WTC11 (cell line): Measurements from ENCODE around the gene CELF4. TPM values are rescaled to one million over a fixed set of nuclear protein-coding genes. Genes with fewer than 3 reads are reported as not detected.

Experiments
- ATAC-seq: fragments of 200-7000 bp; cut with Tn5 transposase; 2 replicates; pipeline ENCODE4 v1.10.0; 2021; ENCODE audit warnings: mild to moderate bottlenecking, moderate library complexity
- CTCF ChIA-PET: fragments of 300-600 bp; sonication (Branson Sonifier 250); formaldehyde crosslinking; loops from one replicate; lab custom pipeline; 2021; ENCODE audit warnings: antibody characterized with exemption; lab: Charles Lee
- POLR2A ChIA-PET: fragments of 350-600 bp; sonication (Branson Sonifier 250); formaldehyde crosslinking; loops from one replicate; lab custom pipeline; 2021; ENCODE audit warnings: antibody characterized with exemption; lab: Charles Lee
- DNase-seq: peaks from one replicate; pipeline ENCODE4 v3.0.0; 2021; ENCODE audit warnings: low spot score
- H3K27ac Mint-ChIP-seq: 2 replicates; pipeline ENCODE4 v1.8.0; 2021; ENCODE audit warnings: mixed read lengths
- H3K27me3 Mint-ChIP-seq: 2 replicates; pipeline ENCODE4 v1.8.0; 2021; ENCODE audit warnings: low read depth, mild to moderate bottlenecking, moderate library complexity, mixed read lengths
- H3K36me3 Mint-ChIP-seq: 2 replicates; pipeline ENCODE4 v1.8.0; 2021; ENCODE audit warnings: mixed read lengths
- H3K4me1 Mint-ChIP-seq: 2 replicates; pipeline ENCODE4 v1.8.0; 2022; ENCODE audit warnings: mixed read lengths
- H3K4me3 Mint-ChIP-seq: 2 replicates; pipeline ENCODE4 v1.8.0; 2021; ENCODE audit warnings: mild to moderate bottlenecking, moderate library complexity, mixed read lengths
- H3K9me3 Mint-ChIP-seq: 2 replicates; pipeline ENCODE4 v1.8.0; 2021; ENCODE audit warnings: mixed read lengths
- HMGXB4 ChIP-seq: sonication (generic); formaldehyde crosslinking; IDR thresholded peaks from 2 replicates; pipeline ENCODE4 v1.8.1; 2023; ENCODE audit warnings: mild to moderate bottlenecking, moderate library complexity, missing genetic modification reagents
- IRF1 ChIP-seq: sonication (generic); formaldehyde crosslinking; IDR thresholded peaks from 2 replicates; pipeline ENCODE4 v1.8.0; 2023; ENCODE audit warnings: missing genetic modification reagents
- IRF2 ChIP-seq: sonication (generic); formaldehyde crosslinking; IDR thresholded peaks from 2 replicates; pipeline ENCODE4 v1.8.0; 2022; ENCODE audit warnings: low read depth, missing genetic modification reagents, borderline replicate concordance
- NR2C2 ChIP-seq: sonication (generic); formaldehyde crosslinking; IDR thresholded peaks from 2 replicates; pipeline ENCODE4 v1.8.0; 2022; ENCODE audit warnings: mild to moderate bottlenecking, missing genetic modification reagents
- SMAD4 ChIP-seq: sonication (generic); formaldehyde crosslinking; IDR thresholded peaks from 2 replicates; pipeline ENCODE4 v1.8.0; 2022; ENCODE audit warnings: mild to moderate bottlenecking, missing genetic modification reagents
- STAT6 ChIP-seq: sonication (generic); formaldehyde crosslinking; conservative IDR thresholded peaks from 2 replicates; pipeline ENCODE4 v1.8.1; 2023; ENCODE audit warnings: mild to moderate bottlenecking, low read depth, missing genetic modification reagents, moderate library complexity
- ZNF121 ChIP-seq: sonication (generic); formaldehyde crosslinking; IDR thresholded peaks from 2 replicates; pipeline ENCODE4 v1.8.0; 2023; ENCODE audit warnings: missing genetic modification reagents
- ZNF219 ChIP-seq: sonication (generic); formaldehyde crosslinking; IDR thresholded peaks from 2 replicates; pipeline ENCODE4 v1.8.0; 2023; ENCODE audit warnings: missing genetic modification reagents, mild to moderate bottlenecking, borderline replicate concordance
- ZNF396 ChIP-seq: fragments of 250-450 bp; sonication (Bioruptor Pico); IDR thresholded peaks from 2 replicates; pipeline ENCODE4 v1.8.0; 2021; ENCODE audit warnings: mild to moderate bottlenecking, moderate library complexity, borderline replicate concordance
- total RNA-seq: library from RNA; stranded (reverse); gene quantifications from 3 replicates; pipeline ENCODE4 v1.2.3, GENCODE V29; 2021
- TF ChIP-seq, protein P1 (sequence below): fragments of 200-600 bp; IDR thresholded peaks from 2 replicates; pipeline ENCODE4 v1.8.0; 2022; ENCODE audit warnings: antibody characterized with exemption
- TF ChIP-seq, protein P2 (sequence below): fragments of 250-450 bp; sonication (Bioruptor Pico); IDR thresholded peaks from 2 replicates; pipeline ENCODE4 v2.1.2; 2022; ENCODE audit warnings: mild to moderate bottlenecking, moderate library complexity
- TF ChIP-seq, protein P3 (sequence below): sonication (generic); formaldehyde crosslinking; IDR thresholded peaks from 2 replicates; pipeline ENCODE4 v1.8.0; 2023; ENCODE audit warnings: missing genetic modification reagents, mild to moderate bottlenecking, borderline replicate concordance
- TF ChIP-seq, protein P4 (sequence below): sonication (generic); formaldehyde crosslinking; IDR thresholded peaks from 2 replicates; pipeline ENCODE4 v1.8.1; 2023; ENCODE audit warnings: mild to moderate bottlenecking, missing genetic modification reagents

CELF4 gene
- total RNA-seq, 1 experiment from 2014 or later: 2.9 TPM

DNA sequence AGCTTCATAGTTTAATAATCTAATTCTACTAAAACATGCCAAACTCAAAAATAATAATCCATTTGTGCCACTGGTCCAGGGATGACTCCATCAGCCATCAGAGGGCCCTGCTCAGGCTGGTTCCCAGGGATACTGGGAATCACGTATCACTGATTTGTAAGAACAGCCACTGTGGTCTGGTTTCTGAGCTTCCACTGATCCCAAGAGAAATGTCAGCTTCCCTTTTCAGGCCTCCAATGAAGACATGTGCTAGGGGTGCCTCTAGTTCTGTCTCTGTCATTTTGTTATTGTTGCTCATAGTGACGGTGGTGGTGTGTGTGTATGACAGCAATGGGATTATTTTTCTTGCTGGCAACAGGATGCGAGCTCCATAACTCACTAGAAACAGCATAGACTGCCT lies 83.2 kb downstream of the CELF4 start (continued):
- TF ChIP-seq ZNF219 (CRISPR knock-in tag) (no peak), STAT6 (CRISPR knock-in tag) (no peak), NR2C2 (CRISPR knock-in tag) (no peak), ZNF396 (no peak), SMAD4 (CRISPR knock-in tag) (no peak), HMGXB4 (no peak)
- TF ChIP-seq, all 79 proteins: peak for 0

DNA sequence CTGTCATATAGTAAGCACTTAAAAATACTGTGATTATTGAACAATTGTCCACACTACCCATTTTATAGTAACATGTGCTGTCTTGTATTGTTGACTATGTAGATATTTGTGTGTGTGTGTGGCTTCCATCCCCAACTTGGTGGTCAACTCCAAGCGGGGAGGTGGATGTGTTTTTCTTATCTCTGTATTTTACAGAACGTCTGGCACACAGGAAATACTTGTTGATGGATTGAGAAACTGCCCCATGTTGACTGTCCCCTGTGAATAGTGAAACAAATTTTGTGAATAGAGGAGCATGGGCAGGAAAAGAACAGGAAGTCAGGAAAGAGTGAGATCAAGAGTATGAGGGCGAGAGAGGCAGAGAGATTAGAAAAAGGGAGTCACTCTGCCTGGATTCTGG lies 83.6 kb downstream of the CELF4 start:
- CTCF ChIA-PET: interaction anchor here (1.2 to 1.6 kb wide), 3 partner anchors 52 to 96 kb away, joined by 5 to 6 read pairs (median 5); no protein-coding TSS in a partner anchor
- Mint-ChIP-seq H3K9me3 (no peaks in the 10 kb centered on the region), H3K36me3 (no peaks in the 10 kb centered on the region), H3K27me3 (peaks cover 15% of the 10 kb centered on the region), H3K4me1 (peaks cover 54% of the 10 kb centered on the region), H3K27ac (no peak overlapping the region), H3K4me3 (no peak overlapping the region)
- TF ChIP-seq IRF1 (CRISPR knock-in tag) (no peak), IRF2 (CRISPR knock-in tag) (no peak), ZNF121 (CRISPR knock-in tag) (no peak)
- TF ChIP-seq, protein P1, sequence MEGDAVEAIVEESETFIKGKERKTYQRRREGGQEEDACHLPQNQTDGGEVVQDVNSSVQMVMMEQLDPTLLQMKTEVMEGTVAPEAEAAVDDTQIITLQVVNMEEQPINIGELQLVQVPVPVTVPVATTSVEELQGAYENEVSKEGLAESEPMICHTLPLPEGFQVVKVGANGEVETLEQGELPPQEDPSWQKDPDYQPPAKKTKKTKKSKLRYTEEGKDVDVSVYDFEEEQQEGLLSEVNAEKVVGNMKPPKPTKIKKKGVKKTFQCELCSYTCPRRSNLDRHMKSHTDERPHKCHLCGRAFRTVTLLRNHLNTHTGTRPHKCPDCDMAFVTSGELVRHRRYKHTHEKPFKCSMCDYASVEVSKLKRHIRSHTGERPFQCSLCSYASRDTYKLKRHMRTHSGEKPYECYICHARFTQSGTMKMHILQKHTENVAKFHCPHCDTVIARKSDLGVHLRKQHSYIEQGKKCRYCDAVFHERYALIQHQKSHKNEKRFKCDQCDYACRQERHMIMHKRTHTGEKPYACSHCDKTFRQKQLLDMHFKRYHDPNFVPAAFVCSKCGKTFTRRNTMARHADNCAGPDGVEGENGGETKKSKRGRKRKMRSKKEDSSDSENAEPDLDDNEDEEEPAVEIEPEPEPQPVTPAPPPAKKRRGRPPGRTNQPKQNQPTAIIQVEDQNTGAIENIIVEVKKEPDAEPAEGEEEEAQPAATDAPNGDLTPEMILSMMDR: no peak
- TF ChIP-seq, protein P2, sequence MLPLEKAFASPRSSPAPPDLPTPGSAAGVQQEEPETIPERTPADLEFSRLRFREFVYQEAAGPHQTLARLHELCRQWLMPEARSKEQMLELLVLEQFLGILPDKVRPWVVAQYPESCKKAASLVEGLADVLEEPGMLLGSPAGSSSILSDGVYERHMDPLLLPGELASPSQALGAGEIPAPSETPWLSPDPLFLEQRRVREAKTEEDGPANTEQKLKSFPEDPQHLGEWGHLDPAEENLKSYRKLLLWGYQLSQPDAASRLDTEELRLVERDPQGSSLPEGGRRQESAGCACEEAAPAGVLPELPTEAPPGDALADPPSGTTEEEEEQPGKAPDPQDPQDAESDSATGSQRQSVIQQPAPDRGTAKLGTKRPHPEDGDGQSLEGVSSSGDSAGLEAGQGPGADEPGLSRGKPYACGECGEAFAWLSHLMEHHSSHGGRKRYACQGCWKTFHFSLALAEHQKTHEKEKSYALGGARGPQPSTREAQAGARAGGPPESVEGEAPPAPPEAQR (CRISPR knock-in tag): no peak
- TF ChIP-seq, protein P3, sequence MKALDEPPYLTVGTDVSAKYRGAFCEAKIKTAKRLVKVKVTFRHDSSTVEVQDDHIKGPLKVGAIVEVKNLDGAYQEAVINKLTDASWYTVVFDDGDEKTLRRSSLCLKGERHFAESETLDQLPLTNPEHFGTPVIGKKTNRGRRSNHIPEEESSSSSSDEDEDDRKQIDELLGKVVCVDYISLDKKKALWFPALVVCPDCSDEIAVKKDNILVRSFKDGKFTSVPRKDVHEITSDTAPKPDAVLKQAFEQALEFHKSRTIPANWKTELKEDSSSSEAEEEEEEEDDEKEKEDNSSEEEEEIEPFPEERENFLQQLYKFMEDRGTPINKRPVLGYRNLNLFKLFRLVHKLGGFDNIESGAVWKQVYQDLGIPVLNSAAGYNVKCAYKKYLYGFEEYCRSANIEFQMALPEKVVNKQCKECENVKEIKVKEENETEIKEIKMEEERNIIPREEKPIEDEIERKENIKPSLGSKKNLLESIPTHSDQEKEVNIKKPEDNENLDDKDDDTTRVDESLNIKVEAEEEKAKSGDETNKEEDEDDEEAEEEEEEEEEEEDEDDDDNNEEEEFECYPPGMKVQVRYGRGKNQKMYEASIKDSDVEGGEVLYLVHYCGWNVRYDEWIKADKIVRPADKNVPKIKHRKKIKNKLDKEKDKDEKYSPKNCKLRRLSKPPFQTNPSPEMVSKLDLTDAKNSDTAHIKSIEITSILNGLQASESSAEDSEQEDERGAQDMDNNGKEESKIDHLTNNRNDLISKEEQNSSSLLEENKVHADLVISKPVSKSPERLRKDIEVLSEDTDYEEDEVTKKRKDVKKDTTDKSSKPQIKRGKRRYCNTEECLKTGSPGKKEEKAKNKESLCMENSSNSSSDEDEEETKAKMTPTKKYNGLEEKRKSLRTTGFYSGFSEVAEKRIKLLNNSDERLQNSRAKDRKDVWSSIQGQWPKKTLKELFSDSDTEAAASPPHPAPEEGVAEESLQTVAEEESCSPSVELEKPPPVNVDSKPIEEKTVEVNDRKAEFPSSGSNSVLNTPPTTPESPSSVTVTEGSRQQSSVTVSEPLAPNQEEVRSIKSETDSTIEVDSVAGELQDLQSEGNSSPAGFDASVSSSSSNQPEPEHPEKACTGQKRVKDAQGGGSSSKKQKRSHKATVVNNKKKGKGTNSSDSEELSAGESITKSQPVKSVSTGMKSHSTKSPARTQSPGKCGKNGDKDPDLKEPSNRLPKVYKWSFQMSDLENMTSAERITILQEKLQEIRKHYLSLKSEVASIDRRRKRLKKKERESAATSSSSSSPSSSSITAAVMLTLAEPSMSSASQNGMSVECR (CRISPR knock-in tag): no peak
- TF ChIP-seq, protein P4, sequence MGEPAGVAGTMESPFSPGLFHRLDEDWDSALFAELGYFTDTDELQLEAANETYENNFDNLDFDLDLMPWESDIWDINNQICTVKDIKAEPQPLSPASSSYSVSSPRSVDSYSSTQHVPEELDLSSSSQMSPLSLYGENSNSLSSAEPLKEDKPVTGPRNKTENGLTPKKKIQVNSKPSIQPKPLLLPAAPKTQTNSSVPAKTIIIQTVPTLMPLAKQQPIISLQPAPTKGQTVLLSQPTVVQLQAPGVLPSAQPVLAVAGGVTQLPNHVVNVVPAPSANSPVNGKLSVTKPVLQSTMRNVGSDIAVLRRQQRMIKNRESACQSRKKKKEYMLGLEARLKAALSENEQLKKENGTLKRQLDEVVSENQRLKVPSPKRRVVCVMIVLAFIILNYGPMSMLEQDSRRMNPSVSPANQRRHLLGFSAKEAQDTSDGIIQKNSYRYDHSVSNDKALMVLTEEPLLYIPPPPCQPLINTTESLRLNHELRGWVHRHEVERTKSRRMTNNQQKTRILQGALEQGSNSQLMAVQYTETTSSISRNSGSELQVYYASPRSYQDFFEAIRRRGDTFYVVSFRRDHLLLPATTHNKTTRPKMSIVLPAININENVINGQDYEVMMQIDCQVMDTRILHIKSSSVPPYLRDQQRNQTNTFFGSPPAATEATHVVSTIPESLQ (CRISPR knock-in tag): no peak
- no peak for DNase-seq
- no peak for ATAC-seq
- POLR2A ChIA-PET: interaction anchor here (1.2 kb wide), 1 partner anchor 121 kb away, joined by 3 read pairs; no protein-coding TSS in a partner anchor
